Hepatocyte (in vitro differentiated cells): Measurements from ENCODE around the gene RASSF8. TPM values are rescaled to one million over a fixed set of nuclear protein-coding genes. Genes with fewer than 3 reads are reported as not detected.

Experiments
- DNase-seq: peaks from one replicate; pipeline ENCODE4 v3.0.0-alpha.2; 2016; ENCODE audit warnings: low spot score
- H2AFZ ChIP-seq: fragments of 200-600 bp; sonication (generic); 2 replicates; pipeline ENCODE4 v1.6.0; 2016; ENCODE audit warnings: antibody characterized with exemption, mild to moderate bottlenecking
- H3K27ac ChIP-seq: fragments of 200-600 bp; sonication (generic); 2 replicates; pipeline ENCODE4 v1.5.1; 2016; ENCODE audit warnings: mild to moderate bottlenecking
- H3K27me3 ChIP-seq: fragments of 200-600 bp; sonication (generic); 2 replicates; pipeline ENCODE4 v1.6.1; 2016
- H3K36me3 ChIP-seq: fragments of 200-600 bp; sonication (generic); replicated peaks from 2 replicates; pipeline ENCODE4 v1.5.1; 2016; ENCODE audit warnings: low read depth; ENCODE audit not compliant: insufficient read depth
- H3K4me1 ChIP-seq: fragments of 200-600 bp; sonication (generic); 2 replicates; pipeline ENCODE4 v1.5.1; 2016; ENCODE audit warnings: mild to moderate bottlenecking, moderate library complexity; ENCODE audit not compliant: insufficient read depth
- H3K4me2 ChIP-seq: fragments of 200-600 bp; sonication (generic); 2 replicates; pipeline ENCODE4 v1.6.0; 2016
- H3K4me3 ChIP-seq: fragments of 200-600 bp; sonication (generic); 2 replicates; pipeline ENCODE4 v1.5.1; 2016; ENCODE audit warnings: mild to moderate bottlenecking
- H3K79me2 ChIP-seq: fragments of 200-600 bp; sonication (generic); 2 replicates; pipeline ENCODE4 v1.6.0; 2017; ENCODE audit warnings: mild to moderate bottlenecking
- H3K9me2 ChIP-seq: fragments of 200-600 bp; sonication (generic); replicated peaks from 2 replicates; pipeline ENCODE4 v1.6.0; 2017; ENCODE audit warnings: mild to moderate bottlenecking; ENCODE audit not compliant: insufficient read depth
- H3K9me3 ChIP-seq: fragments of 200-600 bp; sonication (generic); 2 replicates; pipeline ENCODE4 v1.5.1; 2016; ENCODE audit warnings: low read depth, mild to moderate bottlenecking
- H4K20me1 ChIP-seq: fragments of 200-600 bp; sonication (generic); 2 replicates; pipeline ENCODE4 v1.6.0; 2016; ENCODE audit warnings: mild to moderate bottlenecking; ENCODE audit not compliant: insufficient read depth, poor library complexity, severe bottlenecking
- EZH2 ChIP-seq: fragments of 200-600 bp; sonication (generic); IDR thresholded peaks from 2 replicates; pipeline ENCODE4 v1.6.1; 2016; ENCODE audit warnings: antibody characterized with exemption, mild to moderate bottlenecking, borderline replicate concordance
- EZH2phosphoT487 ChIP-seq: fragments of 200-600 bp; sonication (generic); IDR thresholded peaks from one replicate; pipeline ENCODE4 v1.6.1; 2018; ENCODE audit warnings: antibody characterized with exemption, mild to moderate bottlenecking, low read depth, moderate library complexity; ENCODE audit not compliant: unreplicated experiment, severe bottlenecking
- WGBS: methylation state at CpG from one replicate; pipeline ENCODE4 v1.1.6; 2016; ENCODE audit warnings: low lambda C conversion rate; ENCODE audit errors: missing lambda C conversion rate; 5-methylcytosine and 5-hydroxymethylcytosine counted together
- polyA plus RNA-seq: library from polyadenylated mRNA; unstranded; fragments of >200 nt; fragmentation: Nextera tagmentation; extraction: Ambion mirVana; gene quantifications from 2 replicates; pipeline ENCODE4 v1.2.1, GENCODE V29; 2016
- total RNA-seq: library from RNA; depleted of rRNA; stranded (reverse); fragments of >200 nt; gene quantifications from 2 replicates; pipeline ENCODE4 v1.2.3, GENCODE V29; 2014
- TF ChIP-seq, protein P1 (sequence below): fragments of 200-600 bp; sonication (generic); IDR thresholded peaks from 2 replicates; pipeline ENCODE4 v1.5.1; 2016; ENCODE audit warnings: antibody characterized with exemption, mild to moderate bottlenecking; ENCODE audit not compliant: poor library complexity

RASSF8 gene
- total and polyA plus RNA-seq, 2 experiments from 2014 or later = 24.6 to 46.2 TPM

DNA sequence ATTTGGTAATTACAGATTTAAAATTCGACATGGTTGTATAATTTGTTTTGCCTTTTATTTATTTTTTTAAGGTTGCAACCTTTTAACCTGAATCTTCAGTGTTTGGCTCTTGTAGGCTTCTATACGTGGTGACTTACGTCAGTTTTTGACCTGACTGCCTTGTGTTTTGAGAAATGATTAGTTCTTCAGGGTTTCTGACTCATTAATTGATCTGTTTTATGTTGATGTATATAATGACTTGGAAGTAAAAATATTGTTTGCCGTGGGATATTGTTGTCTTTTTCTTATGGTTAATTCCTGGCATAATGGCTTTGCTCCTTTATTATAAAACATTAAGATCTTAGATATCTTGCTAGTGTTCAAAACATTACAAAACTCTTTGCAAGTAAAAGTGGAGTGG lies 2.5 kb downstream of the RASSF8 start:
- 61% methylated on average over 4 of the region's 4 CpGs for WGBS
- Histone ChIP-seq H3K27ac (peak overlapping the region; percentile 12), H3K9me2 (no peaks in the 10 kb centered on the region), H3K4me2 (peak overlapping the region; percentile 88), H3K79me2 (peaks cover 63% of the 10 kb centered on the region), H4K20me1 (peaks cover 49% of the 10 kb centered on the region), H3K4me1 (peaks cover 16% of the 10 kb centered on the region), H3K36me3 (no peaks in the 10 kb centered on the region), H3K4me3 (peak overlapping the region; percentile 93), H3K9me3 (no peaks in the 10 kb centered on the region), H2AFZ (no peak overlapping the region), H3K27me3 (no peaks in the 10 kb centered on the region)
- DNase-seq = no peak
- TF ChIP-seq EZH2 (no peak), EZH2phosphoT487 (no peak)
- TF ChIP-seq, protein P1, sequence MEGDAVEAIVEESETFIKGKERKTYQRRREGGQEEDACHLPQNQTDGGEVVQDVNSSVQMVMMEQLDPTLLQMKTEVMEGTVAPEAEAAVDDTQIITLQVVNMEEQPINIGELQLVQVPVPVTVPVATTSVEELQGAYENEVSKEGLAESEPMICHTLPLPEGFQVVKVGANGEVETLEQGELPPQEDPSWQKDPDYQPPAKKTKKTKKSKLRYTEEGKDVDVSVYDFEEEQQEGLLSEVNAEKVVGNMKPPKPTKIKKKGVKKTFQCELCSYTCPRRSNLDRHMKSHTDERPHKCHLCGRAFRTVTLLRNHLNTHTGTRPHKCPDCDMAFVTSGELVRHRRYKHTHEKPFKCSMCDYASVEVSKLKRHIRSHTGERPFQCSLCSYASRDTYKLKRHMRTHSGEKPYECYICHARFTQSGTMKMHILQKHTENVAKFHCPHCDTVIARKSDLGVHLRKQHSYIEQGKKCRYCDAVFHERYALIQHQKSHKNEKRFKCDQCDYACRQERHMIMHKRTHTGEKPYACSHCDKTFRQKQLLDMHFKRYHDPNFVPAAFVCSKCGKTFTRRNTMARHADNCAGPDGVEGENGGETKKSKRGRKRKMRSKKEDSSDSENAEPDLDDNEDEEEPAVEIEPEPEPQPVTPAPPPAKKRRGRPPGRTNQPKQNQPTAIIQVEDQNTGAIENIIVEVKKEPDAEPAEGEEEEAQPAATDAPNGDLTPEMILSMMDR = no peak

DNA sequence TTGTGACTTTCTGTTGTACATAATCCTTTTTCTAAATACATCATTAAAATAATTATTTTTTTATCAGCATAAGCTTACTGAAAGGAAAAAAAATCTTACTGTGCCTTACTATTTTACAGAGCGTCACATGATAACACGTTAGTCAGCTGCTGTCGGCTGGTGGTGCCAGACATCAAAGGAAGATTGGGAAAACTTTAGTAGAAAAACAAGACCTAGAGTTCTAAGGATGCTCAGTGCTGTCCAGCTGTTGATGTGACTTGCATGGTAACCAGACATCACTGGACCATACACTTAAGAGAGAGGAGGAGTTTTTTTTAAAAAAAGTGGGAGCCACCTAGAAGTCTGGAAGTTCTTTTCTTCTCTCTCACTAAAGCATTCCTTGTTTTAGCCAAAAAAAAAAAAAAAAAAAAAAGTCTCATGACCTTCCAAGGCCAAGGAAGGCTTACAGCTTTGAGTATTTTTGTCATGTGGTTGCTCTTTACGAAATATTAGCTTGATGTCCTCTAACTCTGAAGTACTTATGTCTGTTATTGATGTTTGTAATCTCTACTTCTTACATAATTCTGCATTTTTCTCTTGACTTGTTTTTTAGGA lies 4.5 kb downstream of the RASSF8 start:
- Histone ChIP-seq H3K4me3 (no peak overlapping the region), H3K27ac (peak overlapping the region; percentile 14), H3K9me3 (no peaks in the 10 kb centered on the region), H3K9me2 (no peaks in the 10 kb centered on the region), H2AFZ (no peak overlapping the region), H3K79me2 (peaks cover 84% of the 10 kb centered on the region), H3K27me3 (no peaks in the 10 kb centered on the region), H4K20me1 (peaks cover 56% of the 10 kb centered on the region), H3K36me3 (no peaks in the 10 kb centered on the region), H3K4me2 (no peak overlapping the region), H3K4me1 (peaks cover 16% of the 10 kb centered on the region)
- WGBS = 79% methylated on average over 4 of the region's 4 CpGs
- no peak for DNase-seq
- TF ChIP-seq, protein P1 = no peak

DNA sequence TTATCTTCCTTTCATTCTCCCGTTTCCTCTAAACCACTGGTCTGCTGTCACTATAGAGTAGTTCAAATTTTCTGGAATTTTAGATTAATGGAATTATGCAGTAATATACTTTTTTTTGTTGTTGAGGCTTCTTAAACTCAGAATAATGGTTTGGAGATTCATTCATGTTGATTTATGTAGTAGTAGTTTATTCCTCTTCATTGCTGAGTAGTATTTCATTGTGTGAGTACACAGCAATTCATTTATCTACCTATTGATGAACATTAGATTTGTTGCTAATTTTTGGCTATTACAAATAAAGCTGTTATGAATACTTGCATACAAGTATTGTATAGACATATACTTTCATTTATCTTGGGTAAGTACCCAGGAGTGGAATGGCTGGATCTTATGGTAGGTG lies 7.2 kb downstream of the RASSF8 start:
- no peak overlapping the region for H3K4me2 ChIP-seq
- H3K27ac ChIP-seq = no peak overlapping the region
- H3K36me3 ChIP-seq = no peaks in the 10 kb centered on the region
- DNase-seq = no peak
- WGBS = 88% methylated on average over 1 of the region's 1 CpG
- no peaks in the 10 kb centered on the region for H3K9me2 ChIP-seq
- no peaks in the 10 kb centered on the region for H3K27me3 ChIP-seq
- peaks cover 100% of the 10 kb centered on the region for H3K79me2 ChIP-seq
- no peaks in the 10 kb centered on the region for H3K9me3 ChIP-seq
- TF ChIP-seq EZH2phosphoT487 (no peak), EZH2 (no peak)
- TF ChIP-seq, protein P1 = no peak
- H3K4me3 ChIP-seq = no peak overlapping the region
- H3K4me1 ChIP-seq = peaks cover 11% of the 10 kb centered on the region
- no peak overlapping the region for H2AFZ ChIP-seq
- peaks cover 56% of the 10 kb centered on the region for H4K20me1 ChIP-seq

DNA sequence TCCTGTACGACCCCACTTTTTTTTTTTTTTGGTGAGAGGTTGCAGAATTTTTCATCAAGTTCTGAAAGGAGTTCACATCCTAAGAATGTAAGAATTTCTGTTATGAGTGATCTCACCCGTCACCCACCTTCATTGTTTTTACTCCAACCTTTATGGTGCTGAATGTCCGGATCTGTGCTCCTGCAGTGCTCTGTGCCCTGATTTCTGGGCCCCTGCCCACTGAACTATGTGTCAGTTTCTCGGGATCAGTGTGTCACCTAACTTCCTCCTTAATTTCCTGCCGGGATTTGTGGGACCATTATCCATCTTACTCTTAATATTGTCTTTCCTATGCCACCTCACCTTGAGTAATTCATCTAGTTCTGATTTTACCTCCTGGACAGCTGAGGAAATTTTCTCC lies 11.6 kb downstream of the RASSF8 start:
- Histone ChIP-seq H3K27ac (no peak overlapping the region), H3K4me2 (no peak overlapping the region), H3K4me1 (peaks cover 12% of the 10 kb centered on the region), H3K79me2 (peaks cover 100% of the 10 kb centered on the region), H4K20me1 (peaks cover 45% of the 10 kb centered on the region), H3K36me3 (no peaks in the 10 kb centered on the region), H3K27me3 (no peaks in the 10 kb centered on the region), H3K9me2 (no peaks in the 10 kb centered on the region), H3K9me3 (no peaks in the 10 kb centered on the region), H2AFZ (no peak overlapping the region), H3K4me3 (no peak overlapping the region)
- WGBS = 91% methylated on average over 5 of the region's 5 CpGs
- no peak for DNase-seq
- no peak for TF ChIP-seq EZH2phosphoT487
- TF ChIP-seq, protein P1 = no peak
- no peak for TF ChIP-seq EZH2
